ENCODE measurements around the gene NFE2L1. TPM values are rescaled to one million over a fixed set of nuclear protein-coding genes. Genes with fewer than 3 reads are reported as not detected.

Gene NFE2L1
- total RNA-seq, 1 experiment from 2014 or later: 91.7 TPM

- Histone ChIP-seq H4K20me1 (ENCODE audit: insufficient read depth) (peaks cover 17% of the 10 kb centered on the region), H3K4me1 (replicated peaks; ENCODE audit: insufficient read depth) (peaks cover 20% of the 10 kb centered on the region), H3K27ac (no peak overlapping the region), H3K27me3 (ENCODE audit: insufficient read depth, low read depth) (no peaks in the 10 kb centered on the region), H3F3A (ENCODE audit: insufficient read depth, low read depth) (peaks cover 58% of the 10 kb centered on the region), H2AFZ (no peak overlapping the region), H3K4me3 (no peak overlapping the region), H3K4me2 (no peak overlapping the region), H3K36me3 (ENCODE audit: low read depth) (no peaks in the 10 kb centered on the region), H3K79me2 (ENCODE audit: low read depth) (peaks cover 29% of the 10 kb centered on the region), H3K9me3 (ENCODE audit: insufficient read depth, low read depth) (0 out of 2 replicates have a peak, but pooled peaks cover 4% of the 10 kb centered on the region), H3K9me2 (ENCODE audit: insufficient read depth) (no peaks in the 10 kb centered on the region)
- intact Hi-C loops (cut with micrococcal nuclease; ENCODE audit: unreplicated experiment): loop anchor here (5.0 kb wide), 1 partner anchor 56 kb away; the partner anchor contains the start of gene NFE2L1
- no TSS peak for BruUV-seq (replicated peaks)
- POLR2A ChIA-PET (ENCODE audit: unreplicated experiment): no interaction called here
- CTCF ChIA-PET: no interaction called here
- no peak for TF ChIP-seq EZH2 (IDR thresholded peaks at IDR 0.05; ENCODE audit: low read depth)
- TF ChIP-seq CTCF (conservative IDR thresholded peaks at IDR 0.05): no peak
- no peak for DNase-seq
Measured at GRCh38 chr17:48102798-48103715, 54.9 kb downstream of the NFE2L1 start.

- Histone ChIP-seq H3F3A (ENCODE audit: insufficient read depth, low read depth) (peaks cover 58% of the 10 kb centered on the region), H3K4me1 (replicated peaks; ENCODE audit: insufficient read depth) (peaks cover 16% of the 10 kb centered on the region), H3K36me3 (ENCODE audit: low read depth) (no peaks in the 10 kb centered on the region), H3K4me2 (no peak overlapping the region), H2AFZ (no peak overlapping the region), H3K27ac (no peak overlapping the region), H3K9me3 (ENCODE audit: insufficient read depth, low read depth) (0 out of 2 replicates have a peak, but pooled peaks cover 4% of the 10 kb centered on the region), H3K79me2 (ENCODE audit: low read depth) (peaks cover 29% of the 10 kb centered on the region), H3K4me3 (no peak overlapping the region), H4K20me1 (ENCODE audit: insufficient read depth) (peaks cover 3% of the 10 kb centered on the region), H3K9me2 (ENCODE audit: insufficient read depth) (no peaks in the 10 kb centered on the region), H3K27me3 (ENCODE audit: insufficient read depth, low read depth) (no peaks in the 10 kb centered on the region)
- DNase-seq: no peak
- no TSS peak for BruUV-seq (replicated peaks)
- TF ChIP-seq CTCF (conservative IDR thresholded peaks at IDR 0.05) (no peak), EZH2 (IDR thresholded peaks at IDR 0.05; ENCODE audit: low read depth) (no peak)
- CTCF ChIA-PET: no interaction called here
- intact Hi-C loops (cut with micrococcal nuclease; ENCODE audit: unreplicated experiment): loop anchor here (5.0 kb wide), 1 partner anchor 57 kb away; the partner anchor contains the start of gene NFE2L1
- POLR2A ChIA-PET (ENCODE audit: unreplicated experiment): no interaction called here
Measured at GRCh38 chr17:48104440-48104839, 56.3 kb downstream of the NFE2L1 start.

GRCh38 chr17:48106802-48107136 lies 58.6 kb downstream of the NFE2L1 start:
- Histone ChIP-seq H3K4me3 (peak overlapping the region; percentile 94), H3F3A (ENCODE audit: insufficient read depth, low read depth) (peaks cover 37% of the 10 kb centered on the region), H4K20me1 (ENCODE audit: insufficient read depth) (no peaks in the 10 kb centered on the region; the same call in 1 of the 2 replicates), H3K4me1 (replicated peaks; ENCODE audit: insufficient read depth) (peaks cover 12% of the 10 kb centered on the region), H3K27me3 (ENCODE audit: insufficient read depth, low read depth) (no peaks in the 10 kb centered on the region), H3K9me3 (ENCODE audit: insufficient read depth, low read depth) (0 out of 2 replicates have a peak, but pooled peaks cover 4% of the 10 kb centered on the region), H2AFZ (peak overlapping the region; percentile 100), H3K27ac (peak overlapping the region; percentile 90; the same call in 1 of the 2 replicates), H3K36me3 (ENCODE audit: low read depth) (no peaks in the 10 kb centered on the region), H3K79me2 (ENCODE audit: low read depth) (peaks cover 36% of the 10 kb centered on the region), H3K4me2 (peak overlapping the region; percentile 89), H3K9me2 (ENCODE audit: insufficient read depth) (no peaks in the 10 kb centered on the region)
- POLR2A ChIA-PET (ENCODE audit: unreplicated experiment): interaction anchor here (0.6 kb wide), 1 partner anchor 74 kb away, joined by 6 read pairs; no protein-coding TSS in a partner anchor
- CTCF ChIA-PET: interaction anchor here (1.3 kb wide), 1 partner anchor 80 kb away, joined by 3 read pairs; no protein-coding TSS in a partner anchor
- no peak for DNase-seq
- BruUV-seq (replicated peaks): no TSS peak
- no peak for TF ChIP-seq EZH2 (IDR thresholded peaks at IDR 0.05; ENCODE audit: low read depth)
- no peak for TF ChIP-seq CTCF (conservative IDR thresholded peaks at IDR 0.05)
- intact Hi-C loops (cut with micrococcal nuclease; ENCODE audit: unreplicated experiment): no loop called here

Measured in PC-9 (cell line).